H9 (cell line): Measurements from ENCODE around the gene RAB24. TPM values are rescaled to one million over a fixed set of nuclear protein-coding genes. Genes with fewer than 3 reads are reported as not detected.
A peak's percentile ranks its signal among the peaks of the same experiment; 100 is the strongest.

ENCODE experiments used
- DNase-seq: peaks from one replicate; pipeline ENCODE4 v3.0.0-alpha.2; 2017
- H2AFZ ChIP-seq: one replicate; pipeline ENCODE4 v1.6.1; 2013; ENCODE audit warnings: mild to moderate bottlenecking, low read length, control low read depth, moderate library complexity
- H2AK5ac ChIP-seq: 2 replicates; pipeline ENCODE4 v1.6.1; 2013; ENCODE audit warnings: low read length, control low read depth, mixed read lengths; ENCODE audit not compliant: insufficient read length
- H2BK120ac ChIP-seq: one replicate; pipeline ENCODE4 v1.6.1; 2013; ENCODE audit warnings: low read depth, mild to moderate bottlenecking, low read length, control low read depth, inconsistent platforms; ENCODE audit not compliant: poor library complexity, severe bottlenecking
- H2BK12ac ChIP-seq: 2 replicates; pipeline ENCODE4 v1.6.1; 2013; ENCODE audit warnings: low read length, control low read depth, mixed read lengths, low read depth; ENCODE audit not compliant: insufficient read length
- H2BK15ac ChIP-seq: 2 replicates; pipeline ENCODE4 v1.6.1; 2013; ENCODE audit warnings: low read depth, low read length, control low read depth
- H2BK20ac ChIP-seq: one replicate; pipeline ENCODE4 v1.6.1; 2013; ENCODE audit warnings: low read depth, mild to moderate bottlenecking, low read length, control low read depth, inconsistent platforms; ENCODE audit not compliant: poor library complexity, severe bottlenecking
- H2BK5ac ChIP-seq: 2 replicates; pipeline ENCODE4 v1.6.1; 2013; ENCODE audit warnings: low read length, control low read depth, mixed read lengths; ENCODE audit not compliant: insufficient read length
- H3K14ac ChIP-seq: 2 replicates; pipeline ENCODE4 v1.6.1; 2013; ENCODE audit warnings: low read length, control low read depth; ENCODE audit not compliant: insufficient read depth
- H3K18ac ChIP-seq: 2 replicates; pipeline ENCODE4 v1.6.1; 2013; ENCODE audit warnings: low read depth, mild to moderate bottlenecking, mixed read lengths, low read length, control low read depth; ENCODE audit not compliant: insufficient read length
- H3K23ac ChIP-seq: 2 replicates; pipeline ENCODE4 v1.6.1; 2013; ENCODE audit warnings: low read length, control low read depth, mixed read lengths, low read depth; ENCODE audit not compliant: insufficient read length
- H3K23me2 ChIP-seq: 2 replicates; pipeline ENCODE4 v1.6.1; 2013; ENCODE audit warnings: low read depth, mild to moderate bottlenecking, mixed read lengths, low read length, control low read depth; ENCODE audit not compliant: insufficient read length, poor library complexity, severe bottlenecking
- H3K27ac ChIP-seq: 2 replicates; pipeline ENCODE4 v1.5.1; 2013; ENCODE audit warnings: low read length, control low read depth, mixed read lengths, low read depth; ENCODE audit not compliant: insufficient read length
- H3K27me3 ChIP-seq: 2 replicates; pipeline ENCODE4 v1.6.1; 2013; ENCODE audit warnings: low read length, control low read depth, inconsistent platforms; ENCODE audit not compliant: insufficient read depth
- H3K4ac ChIP-seq: 2 replicates; pipeline ENCODE4 v1.6.1; 2013; ENCODE audit warnings: low read depth, mild to moderate bottlenecking, control low read depth, inconsistent platforms, low read length, moderate library complexity
- H3K4me1 ChIP-seq: 2 replicates; pipeline ENCODE4 v1.6.1; 2013; ENCODE audit warnings: low read length, control low read depth, inconsistent platforms; ENCODE audit not compliant: insufficient read depth
- H3K4me2 ChIP-seq: 2 replicates; pipeline ENCODE4 v1.6.1; 2013; ENCODE audit warnings: low read length, control low read depth, mixed read lengths; ENCODE audit not compliant: insufficient read length, insufficient read depth
- H3K56ac ChIP-seq: 2 replicates; pipeline ENCODE4 v1.6.1; 2013; ENCODE audit warnings: low read depth, mild to moderate bottlenecking, mixed read lengths, low read length, control low read depth; ENCODE audit not compliant: insufficient read length
- H3K79me1 ChIP-seq: 2 replicates; pipeline ENCODE4 v1.6.1; 2013; ENCODE audit warnings: low read depth, mild to moderate bottlenecking, moderate library complexity, low read length, control low read depth, inconsistent platforms; ENCODE audit not compliant: insufficient read depth, poor library complexity, severe bottlenecking
- H3K79me2 ChIP-seq: 2 replicates; pipeline ENCODE4 v1.6.1; 2013; ENCODE audit warnings: low read length, control low read depth, inconsistent platforms; ENCODE audit not compliant: insufficient read depth
- H3K9ac ChIP-seq: 2 replicates; pipeline ENCODE4 v1.6.1; 2013; ENCODE audit warnings: low read length, control low read depth, mixed read lengths; ENCODE audit not compliant: insufficient read length; ENCODE audit errors: extremely low read depth
- H3K9me3 ChIP-seq: one replicate; pipeline ENCODE4 v1.6.1; 2013; ENCODE audit warnings: low read depth, low read length, inconsistent platforms; ENCODE audit not compliant: control insufficient read depth
- H3T11ph ChIP-seq: one replicate; pipeline ENCODE4 v1.6.1; 2013; ENCODE audit warnings: mild to moderate bottlenecking, low read length, control low read depth, inconsistent platforms
- H4K20me1 ChIP-seq: one replicate; pipeline ENCODE4 v1.6.1; 2013; ENCODE audit not compliant: control insufficient read depth, insufficient read length, insufficient read depth
- H4K5ac ChIP-seq: 2 replicates; pipeline ENCODE4 v1.6.1; 2013; ENCODE audit warnings: low read depth, mild to moderate bottlenecking, mixed read lengths, low read length, control low read depth; ENCODE audit not compliant: insufficient read length
- H4K8ac ChIP-seq: replicated peaks from 2 replicates; pipeline ENCODE4 v1.6.1; 2013; ENCODE audit warnings: low read length, control low read depth, mixed read lengths, low read depth; ENCODE audit not compliant: insufficient read length
- H4K91ac ChIP-seq: 2 replicates; pipeline ENCODE4 v1.6.1; 2013; ENCODE audit warnings: low read depth, mild to moderate bottlenecking, moderate library complexity, mixed read lengths, low read length, control low read depth; ENCODE audit not compliant: insufficient read length
- H3K27ac Mint-ChIP-seq, 3 experiments: 2 replicates in 2 of 3; 3 replicates in 1 of 3; pipeline ENCODE4 v1.8.0; 2020 to 2021; ENCODE audit warnings: mixed read lengths in 3 of 3, mild to moderate bottlenecking in 1 of 3, moderate library complexity in 1 of 3
- H3K27me3 Mint-ChIP-seq: 2 replicates; pipeline ENCODE4 v1.8.0; 2021; ENCODE audit warnings: low read depth, mild to moderate bottlenecking, moderate library complexity, mixed read lengths
- H3K36me3 Mint-ChIP-seq, 3 experiments: 2 replicates in 2 of 3; 3 replicates in 1 of 3; pipeline ENCODE4 v1.8.0; 2020 to 2021; ENCODE audit warnings: low read depth in 3 of 3, mixed read lengths in 3 of 3; ENCODE audit not compliant: insufficient read depth in 1 of 3
- H3K4me1 Mint-ChIP-seq, 2 experiments: 2 replicates each; pipeline ENCODE4 v1.8.0; 2020; ENCODE audit warnings: mixed read lengths in 2 of 2
- H3K4me3 Mint-ChIP-seq, 2 experiments: 2 replicates in 1 of 2; 3 replicates in 1 of 2; pipeline ENCODE4 v1.8.0; 2020 to 2021; ENCODE audit warnings: mild to moderate bottlenecking in 2 of 2, mixed read lengths in 2 of 2, moderate library complexity in 1 of 2
- H3K9me3 Mint-ChIP-seq, 2 experiments: 2 replicates in 1 of 2; 3 replicates in 1 of 2; pipeline ENCODE4 v1.8.0; 2020; ENCODE audit warnings: mild to moderate bottlenecking in 2 of 2, mixed read lengths in 2 of 2, moderate library complexity in 1 of 2
- WGBS: extraction: QIAGEN DNeasy Blood & Tissue Kit; methylation state at CpG from one replicate; pipeline ENCODE4 v1.1.7; 2013; ENCODE audit warnings: missing lambda C conversion rate, low lambda C conversion rate, mixed read lengths; ENCODE audit not compliant: insufficient read length; ENCODE audit errors: extremely low coverage; 5-methylcytosine and 5-hydroxymethylcytosine counted together
- total RNA-seq: library from RNA; stranded (reverse); gene quantifications from 2 replicates; pipeline ENCODE4 v1.2.1, GENCODE V29; 2021
- TF ChIP-seq, protein P1 (sequence below): fragments of 200-600 bp; sonication (generic); conservative IDR thresholded peaks from 3 replicates; pipeline ENCODE4 v1.8.0; 2021; ENCODE audit warnings: antibody characterized with exemption, mild to moderate bottlenecking

Gene RAB24
- total RNA-seq, 1 experiment from 2014 or later: 17.6 TPM

DNA sequence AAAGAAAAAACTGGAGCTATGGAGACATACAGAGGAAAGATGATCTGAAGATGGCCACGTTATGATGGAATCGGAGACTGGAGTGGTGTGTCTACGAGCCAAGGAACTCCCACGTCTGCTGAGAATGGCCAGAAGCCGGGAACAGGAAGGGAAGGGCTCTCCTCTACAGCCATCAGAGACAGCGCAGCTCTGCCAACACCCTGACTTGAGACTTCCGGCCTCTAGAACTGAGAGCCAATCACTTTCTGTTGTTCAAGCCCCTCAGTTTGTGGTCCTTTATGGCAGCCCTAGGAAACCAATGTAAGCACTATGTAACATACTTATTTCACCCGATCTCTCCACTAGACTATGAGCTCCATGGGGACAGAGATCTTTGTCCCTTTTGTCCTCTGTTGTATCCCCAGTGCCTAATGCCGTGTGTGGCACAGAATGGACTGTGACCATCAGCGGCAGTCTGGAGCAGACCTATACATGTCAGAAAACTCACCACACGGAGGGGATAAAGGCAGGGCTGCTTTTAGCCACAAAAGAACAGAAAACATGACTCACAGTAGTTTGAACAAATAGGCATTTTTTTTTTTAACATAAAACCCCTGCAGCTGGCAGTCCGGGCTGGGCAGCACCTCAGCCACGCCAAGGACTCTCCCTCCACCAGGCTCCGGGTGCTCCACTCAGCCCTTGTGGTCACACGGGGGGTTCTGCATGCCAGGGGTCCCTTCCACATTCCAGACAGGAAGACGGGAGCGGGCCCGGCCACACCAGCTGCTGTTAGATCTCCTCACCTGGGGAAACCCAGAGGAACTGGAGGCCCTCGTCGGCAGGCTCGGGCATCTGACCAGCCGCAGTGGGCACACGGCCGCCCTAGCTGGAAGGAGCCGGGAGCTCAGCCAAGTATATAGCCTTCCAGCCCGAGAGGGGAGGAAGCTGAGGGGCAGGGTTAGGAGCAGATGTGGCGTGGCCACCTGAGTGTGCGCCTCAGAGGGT, 24.3 kb upstream of the RAB24 start:
- no peak overlapping the region for H3K9ac ChIP-seq
- no peak overlapping the region for H3K4me2 ChIP-seq
- H2BK5ac ChIP-seq: no peak overlapping the region
- H4K5ac ChIP-seq: no peak overlapping the region
- H3K27me3 Mint-ChIP-seq: no peaks in the 10 kb centered on the region
- no peak overlapping the region for H2AK5ac ChIP-seq
- no peak overlapping the region for H2AFZ ChIP-seq
- H3K18ac ChIP-seq: no peak overlapping the region
- H3T11ph ChIP-seq: no peak overlapping the region
- H3K27ac Mint-ChIP-seq: peak overlapping the region; percentile 72 to 94 (median 84); a peak in 5 of 7 replicates
- H2BK120ac ChIP-seq: no peak overlapping the region
- H3K4me1 Mint-ChIP-seq: peaks cover 25 to 34% of the 10 kb centered on the region in 2 experiments
- H3K9me3 Mint-ChIP-seq: no peaks in the 10 kb centered on the region
- H3K9me3 ChIP-seq: no peaks in the 10 kb centered on the region
- peaks cover 9% of the 10 kb centered on the region; the same call in 1 of the 2 replicates for H3K4me1 ChIP-seq
- no peak overlapping the region for H3K4ac ChIP-seq
- no peak overlapping the region for H3K23ac ChIP-seq
- peak; percentile 30 for DNase-seq
- no peak overlapping the region; a peak in 1 of 5 replicates for H3K4me3 Mint-ChIP-seq
- peaks cover 2% of the 10 kb centered on the region for H4K20me1 ChIP-seq
- no peak overlapping the region for H2BK20ac ChIP-seq
- peak overlapping the region; percentile 12 for H2BK12ac ChIP-seq
- peaks cover 0 to 42% (median 36%) of the 10 kb centered on the region in 3 experiments; a peak in 6 of 7 replicates for H3K36me3 Mint-ChIP-seq
- H3K14ac ChIP-seq: no peak overlapping the region
- TF ChIP-seq, protein P1, sequence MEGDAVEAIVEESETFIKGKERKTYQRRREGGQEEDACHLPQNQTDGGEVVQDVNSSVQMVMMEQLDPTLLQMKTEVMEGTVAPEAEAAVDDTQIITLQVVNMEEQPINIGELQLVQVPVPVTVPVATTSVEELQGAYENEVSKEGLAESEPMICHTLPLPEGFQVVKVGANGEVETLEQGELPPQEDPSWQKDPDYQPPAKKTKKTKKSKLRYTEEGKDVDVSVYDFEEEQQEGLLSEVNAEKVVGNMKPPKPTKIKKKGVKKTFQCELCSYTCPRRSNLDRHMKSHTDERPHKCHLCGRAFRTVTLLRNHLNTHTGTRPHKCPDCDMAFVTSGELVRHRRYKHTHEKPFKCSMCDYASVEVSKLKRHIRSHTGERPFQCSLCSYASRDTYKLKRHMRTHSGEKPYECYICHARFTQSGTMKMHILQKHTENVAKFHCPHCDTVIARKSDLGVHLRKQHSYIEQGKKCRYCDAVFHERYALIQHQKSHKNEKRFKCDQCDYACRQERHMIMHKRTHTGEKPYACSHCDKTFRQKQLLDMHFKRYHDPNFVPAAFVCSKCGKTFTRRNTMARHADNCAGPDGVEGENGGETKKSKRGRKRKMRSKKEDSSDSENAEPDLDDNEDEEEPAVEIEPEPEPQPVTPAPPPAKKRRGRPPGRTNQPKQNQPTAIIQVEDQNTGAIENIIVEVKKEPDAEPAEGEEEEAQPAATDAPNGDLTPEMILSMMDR: no peak
- H2BK15ac ChIP-seq: no peak overlapping the region
- H3K79me1 ChIP-seq: no peaks in the 10 kb centered on the region
- H4K91ac ChIP-seq: no peak overlapping the region
- H3K23me2 ChIP-seq: no peaks in the 10 kb centered on the region
- no peak overlapping the region for H3K56ac ChIP-seq
- H3K27me3 ChIP-seq: no peaks in the 10 kb centered on the region
- WGBS: no CpG with 5 or more reads among the region's 28 CpGs
- no peak overlapping the region for H4K8ac ChIP-seq
- H3K79me2 ChIP-seq: no peaks in the 10 kb centered on the region
- H3K27ac ChIP-seq: no peak overlapping the region
